ENCODE data around the gene EXOSC7.

EXOSC7 gene

DNA sequence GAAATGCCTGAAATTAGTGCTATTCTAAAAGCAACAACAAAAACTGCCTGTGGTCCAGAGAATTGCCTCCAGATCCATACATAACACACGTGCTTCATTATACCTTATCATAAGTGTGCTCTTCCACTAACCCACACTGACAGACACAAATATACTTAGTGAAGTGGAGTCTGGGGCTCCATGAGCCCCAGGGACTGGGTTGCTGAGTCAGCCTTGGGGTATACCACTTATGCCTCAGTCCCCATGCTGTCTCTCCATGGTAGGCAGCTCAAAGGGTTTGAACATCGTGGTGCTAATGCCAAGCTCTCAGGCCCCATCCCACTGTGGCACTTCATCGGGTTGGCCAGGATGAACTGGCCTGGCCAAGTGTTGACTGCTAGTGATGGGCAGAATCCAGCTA is 10.9 kb upstream of the EXOSC7 start:
- ATAC-seq = no peak
- TF ChIP-seq, protein P1, sequence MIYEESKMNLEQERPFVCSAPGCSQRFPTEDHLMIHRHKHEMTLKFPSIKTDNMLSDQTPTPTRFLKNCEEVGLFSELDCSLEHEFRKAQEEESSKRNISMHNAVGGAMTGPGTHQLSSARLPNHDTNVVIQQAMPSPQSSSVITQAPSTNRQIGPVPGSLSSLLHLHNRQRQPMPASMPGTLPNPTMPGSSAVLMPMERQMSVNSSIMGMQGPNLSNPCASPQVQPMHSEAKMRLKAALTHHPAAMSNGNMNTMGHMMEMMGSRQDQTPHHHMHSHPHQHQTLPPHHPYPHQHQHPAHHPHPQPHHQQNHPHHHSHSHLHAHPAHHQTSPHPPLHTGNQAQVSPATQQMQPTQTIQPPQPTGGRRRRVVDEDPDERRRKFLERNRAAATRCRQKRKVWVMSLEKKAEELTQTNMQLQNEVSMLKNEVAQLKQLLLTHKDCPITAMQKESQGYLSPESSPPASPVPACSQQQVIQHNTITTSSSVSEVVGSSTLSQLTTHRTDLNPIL (CRISPR knock-in tag; IDR thresholded peaks at IDR 0.05; ENCODE audit: low read depth) = no peak
- TF ChIP-seq PPARA (CRISPR knock-in tag; IDR thresholded peaks at IDR 0.05; ENCODE audit: borderline replicate concordance) (no peak), ZNF70 (CRISPR knock-in tag; IDR thresholded peaks at IDR 0.05) (no peak)

GRCh38 chr3:44966795-44967278 is 9.2 kb upstream of the EXOSC7 start:
- no peak for ATAC-seq
- no peak for TF ChIP-seq ZC3H10 (CRISPR knock-in tag; IDR thresholded peaks at IDR 0.05)
- TF ChIP-seq PPARA (CRISPR knock-in tag; IDR thresholded peaks at IDR 0.05; ENCODE audit: borderline replicate concordance) = no peak
- no peak for TF ChIP-seq ZNF565 (CRISPR knock-in tag; conservative IDR thresholded peaks at IDR 0.05; ENCODE audit: low read depth)
- TF ChIP-seq PATZ1 (CRISPR knock-in tag; IDR thresholded peaks at IDR 0.05; ENCODE audit: borderline replicate concordance) = no peak
- no peak for TF ChIP-seq GLIS3 (CRISPR knock-in tag; IDR thresholded peaks at IDR 0.05)
- TF ChIP-seq OSR1 (CRISPR knock-in tag; IDR thresholded peaks at IDR 0.05) = no peak
- TF ChIP-seq, protein P1 (CRISPR knock-in tag; IDR thresholded peaks at IDR 0.05; ENCODE audit: low read depth) = no peak
- TF ChIP-seq, protein P2, sequence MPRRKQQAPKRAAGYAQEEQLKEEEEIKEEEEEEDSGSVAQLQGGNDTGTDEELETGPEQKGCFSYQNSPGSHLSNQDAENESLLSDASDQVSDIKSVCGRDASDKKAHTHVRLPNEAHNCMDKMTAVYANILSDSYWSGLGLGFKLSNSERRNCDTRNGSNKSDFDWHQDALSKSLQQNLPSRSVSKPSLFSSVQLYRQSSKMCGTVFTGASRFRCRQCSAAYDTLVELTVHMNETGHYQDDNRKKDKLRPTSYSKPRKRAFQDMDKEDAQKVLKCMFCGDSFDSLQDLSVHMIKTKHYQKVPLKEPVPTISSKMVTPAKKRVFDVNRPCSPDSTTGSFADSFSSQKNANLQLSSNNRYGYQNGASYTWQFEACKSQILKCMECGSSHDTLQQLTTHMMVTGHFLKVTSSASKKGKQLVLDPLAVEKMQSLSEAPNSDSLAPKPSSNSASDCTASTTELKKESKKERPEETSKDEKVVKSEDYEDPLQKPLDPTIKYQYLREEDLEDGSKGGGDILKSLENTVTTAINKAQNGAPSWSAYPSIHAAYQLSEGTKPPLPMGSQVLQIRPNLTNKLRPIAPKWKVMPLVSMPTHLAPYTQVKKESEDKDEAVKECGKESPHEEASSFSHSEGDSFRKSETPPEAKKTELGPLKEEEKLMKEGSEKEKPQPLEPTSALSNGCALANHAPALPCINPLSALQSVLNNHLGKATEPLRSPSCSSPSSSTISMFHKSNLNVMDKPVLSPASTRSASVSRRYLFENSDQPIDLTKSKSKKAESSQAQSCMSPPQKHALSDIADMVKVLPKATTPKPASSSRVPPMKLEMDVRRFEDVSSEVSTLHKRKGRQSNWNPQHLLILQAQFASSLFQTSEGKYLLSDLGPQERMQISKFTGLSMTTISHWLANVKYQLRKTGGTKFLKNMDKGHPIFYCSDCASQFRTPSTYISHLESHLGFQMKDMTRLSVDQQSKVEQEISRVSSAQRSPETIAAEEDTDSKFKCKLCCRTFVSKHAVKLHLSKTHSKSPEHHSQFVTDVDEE (CRISPR knock-in tag; IDR thresholded peaks at IDR 0.05) = no peak
- no peak for TF ChIP-seq ZNF70 (CRISPR knock-in tag; IDR thresholded peaks at IDR 0.05)
- no peak for TF ChIP-seq ZNF8 (CRISPR knock-in tag; IDR thresholded peaks at IDR 0.05)
- TF ChIP-seq TCF4 (CRISPR knock-in tag; IDR thresholded peaks at IDR 0.05; ENCODE audit: borderline replicate concordance) = no peak
- no peak for TF ChIP-seq CSRNP3 (CRISPR knock-in tag; IDR thresholded peaks at IDR 0.05)
- TF ChIP-seq BACH2 (CRISPR knock-in tag; IDR thresholded peaks at IDR 0.05; ENCODE audit: borderline replicate concordance) = no peak

DNA sequence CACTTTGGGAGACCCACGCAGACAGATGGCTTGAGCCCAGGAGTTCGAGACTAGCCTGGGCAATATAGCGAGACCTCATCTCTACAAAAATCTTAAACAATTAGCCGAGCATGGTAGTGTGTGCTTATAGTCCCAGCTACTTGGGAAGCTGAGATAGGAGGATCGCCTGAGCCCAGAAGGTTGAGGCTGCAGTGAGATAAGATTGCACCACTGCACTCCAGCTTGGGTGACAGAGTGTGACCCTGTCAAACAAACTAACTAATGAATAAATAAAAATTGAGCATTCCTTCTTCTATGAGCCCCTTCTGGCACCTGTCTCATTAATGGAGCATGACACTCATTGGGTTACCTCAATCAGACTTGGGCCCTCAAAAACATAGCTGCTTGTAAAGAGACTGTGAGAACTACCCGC is 7.6 kb upstream of the EXOSC7 start:
- TF ChIP-seq PPARA (CRISPR knock-in tag; IDR thresholded peaks at IDR 0.05; ENCODE audit: borderline replicate concordance) (no peak), OSR1 (CRISPR knock-in tag; IDR thresholded peaks at IDR 0.05) (no peak), ARNTL (CRISPR knock-in tag; IDR thresholded peaks at IDR 0.05; ENCODE audit: borderline replicate concordance, low read depth) (no peak), ZFP3 (CRISPR knock-in tag; IDR thresholded peaks at IDR 0.05) (no peak), SNAI2 (CRISPR knock-in tag; IDR thresholded peaks at IDR 0.05) (no peak), RARB (CRISPR knock-in tag; IDR thresholded peaks at IDR 0.05) (no peak)
- no peak for ATAC-seq

DNA sequence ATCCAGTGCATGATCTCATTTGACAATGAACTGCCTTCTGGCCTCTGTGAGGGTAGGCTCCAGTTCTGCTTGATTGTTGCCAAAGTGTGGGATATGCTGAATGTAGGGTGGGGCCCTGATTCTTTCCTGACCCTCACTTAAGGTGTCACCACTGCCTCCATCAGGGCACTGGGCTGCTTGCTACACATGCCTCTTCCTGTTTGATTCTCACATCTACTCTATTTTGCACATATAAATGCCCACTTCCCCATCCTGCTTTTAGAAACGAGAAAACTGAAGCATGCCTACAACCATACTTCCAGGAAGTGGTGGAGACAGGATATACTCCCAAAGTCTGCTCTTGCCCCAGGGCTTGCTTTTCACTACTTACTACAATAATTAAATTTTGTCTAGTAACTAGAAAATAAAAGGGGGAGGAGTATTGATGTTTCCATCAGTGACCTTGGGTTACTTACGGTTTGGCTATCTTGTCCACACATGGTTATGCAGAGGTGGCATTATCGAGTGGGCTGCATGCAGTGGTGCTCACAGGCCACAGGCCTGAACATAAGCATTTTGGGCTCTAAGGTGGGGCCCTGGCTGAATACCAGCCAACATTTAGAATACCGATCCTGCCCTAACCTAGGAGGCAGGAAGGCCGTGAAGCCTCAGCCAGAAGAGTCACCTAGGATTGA is 6.8 kb upstream of the EXOSC7 start:
- TF ChIP-seq TCF4 (CRISPR knock-in tag; IDR thresholded peaks at IDR 0.05; ENCODE audit: borderline replicate concordance) = no peak
- no peak for ATAC-seq
